CD4-positive, alpha-beta memory T cell (primary cell): ENCODE data around the gene GREM2. TPM values are rescaled to one million over a fixed set of nuclear protein-coding genes. Genes with fewer than 3 reads are reported as not detected.

Experiments used
- CTCF ChIA-PET: fragments of 350-600 bp; sonication (Branson Sonifier 250); formaldehyde crosslinking; loops from one replicate; lab custom pipeline; 2021; ENCODE audit warnings: inconsistent platforms; ENCODE audit not compliant: partially characterized antibody; lab: Charles Lee
- POLR2A ChIA-PET: fragments of 350-600 bp; sonication (Branson Sonifier 250); formaldehyde crosslinking; loops from one replicate; lab custom pipeline; 2021; ENCODE audit not compliant: partially characterized antibody; lab: Charles Lee
- DNase-seq, 5 donors: peaks; one replicate each; pipeline versions ENCODE4 v3.0.0 to v3.0.0-alpha.2; 2020 to 2022; ENCODE audit warnings: mixed read lengths in 1 of 5
- H3K27ac ChIP-seq: one replicate; pipeline ENCODE4 v1.7.0; 2013; ENCODE audit warnings: low read depth, low read length
- H3K27me3 ChIP-seq: 2 replicates; pipeline ENCODE4 v1.7.0; 2013; ENCODE audit warnings: mild to moderate bottlenecking, low read length, moderate library complexity; ENCODE audit not compliant: insufficient read depth
- H3K36me3 ChIP-seq: 2 replicates; pipeline ENCODE4 v1.7.0; 2013; ENCODE audit warnings: mild to moderate bottlenecking, low read length, moderate library complexity; ENCODE audit not compliant: insufficient read depth
- H3K4me1 ChIP-seq: 2 replicates; pipeline ENCODE4 v1.7.0; 2013; ENCODE audit warnings: mild to moderate bottlenecking, low read length, moderate library complexity; ENCODE audit not compliant: insufficient read depth
- H3K4me3 ChIP-seq, 2 donors: one replicate each; pipeline ENCODE4 v1.7.0; 2013; ENCODE audit warnings: low read length in 2 of 2, mild to moderate bottlenecking in 1 of 2
- H3K9me3 ChIP-seq, 2 donors: one replicate each; pipeline ENCODE4 v1.7.0; 2013; ENCODE audit warnings: low read length in 2 of 2, control low read depth in 1 of 2; ENCODE audit not compliant: control insufficient read depth in 1 of 2
- H3K27ac Mint-ChIP-seq, 7 donors: one replicate each; pipeline ENCODE4 v1.8.0; 2020 to 2021; ENCODE audit warnings: mixed read lengths in 7 of 7, mild to moderate bottlenecking in 6 of 7, inconsistent platforms in 3 of 7, moderate library complexity in 3 of 7
- H3K27me3 Mint-ChIP-seq, 2 donors: one replicate each; pipeline ENCODE4 v1.8.0; 2020 to 2021; ENCODE audit warnings: mixed read lengths in 2 of 2
- H3K36me3 Mint-ChIP-seq, 2 donors: one replicate each; pipeline ENCODE4 v1.8.0; 2020 to 2021; ENCODE audit warnings: mixed read lengths in 2 of 2, inconsistent platforms in 1 of 2, mild to moderate bottlenecking in 1 of 2
- H3K4me1 Mint-ChIP-seq, 4 donors: one replicate each; pipeline ENCODE4 v1.8.0; 2020 to 2021; ENCODE audit warnings: mixed read lengths in 4 of 4, mild to moderate bottlenecking in 1 of 4
- H3K4me3 Mint-ChIP-seq, 8 donors: one replicate each; pipeline ENCODE4 v1.8.0; 2020 to 2021; ENCODE audit warnings: mixed read lengths in 8 of 8, mild to moderate bottlenecking in 7 of 8, moderate library complexity in 6 of 8, inconsistent platforms in 3 of 8
- H3K9me3 Mint-ChIP-seq, 8 donors: one replicate each; pipeline ENCODE4 v1.8.0; 2020 to 2021; ENCODE audit warnings: mixed read lengths in 8 of 8, mild to moderate bottlenecking in 5 of 8, inconsistent platforms in 3 of 8, moderate library complexity in 1 of 8
- intact Hi-C: fragments of 100-400 bp; cut with micrococcal nuclease; formaldehyde crosslinking; loops from one replicate; pipeline ENCODE4 v1.15.1; 2023
- polyA plus RNA-seq, 2 donors: library from polyadenylated mRNA; unstranded; fragments of 300-500 nt; fragmentation: Illumina TruSeq; gene quantifications; one replicate each; pipeline ENCODE4 v1.2.3, GENCODE V29; 2021
- total RNA-seq, 2 experiments: library from RNA; stranded (reverse); gene quantifications; one replicate each; pipeline ENCODE4 v1.2.3, GENCODE V29; 2021

GREM2 gene
- total and polyA plus RNA-seq, 4 experiments from 2014 or later: 1.6 to 2.5 (median 1.9) TPM

- CTCF ChIA-PET: no interaction called here
- no peak for DNase-seq
- Histone ChIP-seq H3K4me3 (no peak overlapping the region), H3K27me3 (no peaks in the 10 kb centered on the region), H3K4me1 (no peaks in the 10 kb centered on the region), H3K36me3 (no peaks in the 10 kb centered on the region), H3K27ac (no peak overlapping the region), H3K9me3 (no peaks in the 10 kb centered on the region)
- Mint-ChIP-seq H3K4me3 (no peak overlapping the region), H3K4me1 (peaks cover 0 to 11% (median 5%) of the 10 kb centered on the region in 4 donors), H3K27me3 (peaks cover 0 to 1% of the 10 kb centered on the region in 2 donors), H3K27ac (peak overlapping the region in 2 of 7 donors; percentile 25 to 56), H3K9me3 (peaks cover 0 to 6% (median 0%) of the 10 kb centered on the region in 8 donors), H3K36me3 (no peaks in the 10 kb centered on the region)
- intact Hi-C loops: no loop called here
- POLR2A ChIA-PET: no interaction called here
Measured at GRCh38 chr1:240649733-240650721, 38.1 kb upstream of the GREM2 start.

DNA sequence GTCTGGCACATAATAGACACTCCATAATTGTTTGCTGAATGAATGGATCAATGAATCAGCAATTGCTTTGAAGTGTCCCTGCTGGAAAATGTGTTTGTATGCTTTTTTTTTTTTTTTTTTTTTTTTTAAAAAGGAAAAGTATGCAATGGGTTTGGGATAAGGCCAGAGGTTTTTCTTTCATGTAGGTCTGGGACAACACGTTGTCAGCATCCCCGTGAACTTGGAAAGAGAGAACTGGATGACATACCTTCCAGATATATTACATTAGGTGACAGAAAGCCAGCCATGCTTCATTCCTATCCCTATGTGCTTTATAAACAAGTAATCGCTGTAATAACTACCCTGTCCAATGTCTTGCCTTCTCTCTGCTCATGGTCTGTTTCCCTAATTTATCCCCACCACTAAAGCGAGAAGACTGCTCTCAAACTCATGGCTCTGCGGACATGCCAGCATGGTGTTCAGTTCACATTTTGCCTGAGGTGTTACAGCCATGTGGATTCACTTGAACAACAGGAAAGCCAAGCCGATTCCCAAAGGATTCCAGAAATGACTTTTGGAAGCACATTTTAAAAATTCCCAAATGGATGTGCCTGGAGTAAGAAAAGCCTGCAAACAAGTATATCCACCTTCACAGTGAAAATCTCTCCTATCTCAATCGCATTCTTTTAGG is 34.8 kb upstream of the GREM2 start:
- H3K36me3 ChIP-seq: no peaks in the 10 kb centered on the region
- Mint-ChIP-seq H3K27ac (no peak overlapping the region), H3K36me3 (no peaks in the 10 kb centered on the region), H3K4me3 (no peak overlapping the region), H3K27me3 (peaks cover 0 to 1% of the 10 kb centered on the region in 2 donors), H3K4me1 (no peaks in the 10 kb centered on the region), H3K9me3 (peaks cover 0 to 2% (median 0%) of the 10 kb centered on the region in 8 donors)
- H3K27me3 ChIP-seq: no peaks in the 10 kb centered on the region
- ChIA-PET POLR2A (no interaction called here), CTCF (no interaction called here)
- H3K4me1 ChIP-seq: no peaks in the 10 kb centered on the region
- no peaks in the 10 kb centered on the region for H3K9me3 ChIP-seq
- intact Hi-C loops: no loop called here
- DNase-seq: no peak
- no peak overlapping the region for H3K27ac ChIP-seq
- H3K4me3 ChIP-seq: no peak overlapping the region

GRCh38 chr1:240644732-240645131 is 32.8 kb upstream of the GREM2 start:
- CTCF ChIA-PET: no interaction called here
- Mint-ChIP-seq H3K27ac (no peak overlapping the region), H3K4me1 (no peaks in the 10 kb centered on the region), H3K36me3 (no peaks in the 10 kb centered on the region), H3K4me3 (no peak overlapping the region), H3K27me3 (peaks cover 0 to 1% of the 10 kb centered on the region in 2 donors), H3K9me3 (peaks cover 0 to 2% (median 0%) of the 10 kb centered on the region in 8 donors)
- Histone ChIP-seq H3K4me3 (no peak overlapping the region), H3K4me1 (no peaks in the 10 kb centered on the region), H3K36me3 (no peaks in the 10 kb centered on the region), H3K27me3 (no peaks in the 10 kb centered on the region), H3K9me3 (no peaks in the 10 kb centered on the region), H3K27ac (no peak overlapping the region)
- DNase-seq: no peak
- POLR2A ChIA-PET: no interaction called here
- intact Hi-C loops: no loop called here

DNA sequence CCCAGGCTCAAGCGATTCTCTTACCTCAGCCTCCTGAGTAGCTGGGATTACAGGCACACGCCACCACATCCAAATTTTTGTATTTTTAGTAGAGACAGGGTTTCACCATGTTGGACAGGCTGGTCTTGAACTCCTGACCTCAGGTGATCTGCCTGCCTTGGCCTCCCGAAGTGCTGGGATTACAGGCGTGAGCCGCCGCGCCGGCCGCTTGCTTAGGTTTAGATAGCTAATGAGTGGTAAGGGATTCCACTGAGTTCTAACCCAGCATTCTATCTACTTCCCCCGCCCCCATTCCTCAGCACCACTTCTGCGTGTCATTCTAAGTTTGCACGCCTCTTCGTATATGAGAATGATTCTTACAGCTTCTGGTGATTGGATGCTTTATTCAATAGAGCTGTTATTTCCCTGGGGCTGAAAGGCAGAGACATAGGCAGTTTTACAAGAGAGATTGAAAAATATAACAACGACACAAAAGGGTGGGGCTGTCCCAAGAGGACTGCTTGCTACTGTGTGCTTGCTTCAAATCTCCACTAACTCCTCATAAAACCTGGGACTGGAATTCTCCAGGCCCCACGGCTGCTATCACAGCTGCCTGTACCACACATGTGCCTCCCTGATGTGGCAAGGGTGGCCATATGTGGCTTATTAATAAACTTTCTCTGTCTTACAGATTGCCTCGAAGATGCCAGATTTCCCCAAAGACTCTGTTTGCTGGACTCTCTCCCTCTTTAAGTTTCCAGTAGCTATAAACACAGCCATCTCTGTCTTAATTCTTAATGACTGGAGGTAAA is 23.7 kb upstream of the GREM2 start:
- Histone ChIP-seq H3K27me3 (no peaks in the 10 kb centered on the region), H3K4me3 (no peak overlapping the region), H3K36me3 (no peaks in the 10 kb centered on the region), H3K4me1 (no peaks in the 10 kb centered on the region), H3K9me3 (no peaks in the 10 kb centered on the region), H3K27ac (no peak overlapping the region)
- H3K9me3 Mint-ChIP-seq: peaks cover 0 to 14% (median 0%) of the 10 kb centered on the region in 8 donors
- no peaks in the 10 kb centered on the region for H3K4me1 Mint-ChIP-seq
- no peak overlapping the region for H3K27ac Mint-ChIP-seq
- no peak overlapping the region for H3K4me3 Mint-ChIP-seq
- no peaks in the 10 kb centered on the region for H3K36me3 Mint-ChIP-seq
- peaks cover 0 to 1% of the 10 kb centered on the region in 2 donors for H3K27me3 Mint-ChIP-seq
- ChIA-PET POLR2A (no interaction called here), CTCF (no interaction called here)
- intact Hi-C loops: no loop called here
- DNase-seq: no peak

DNA sequence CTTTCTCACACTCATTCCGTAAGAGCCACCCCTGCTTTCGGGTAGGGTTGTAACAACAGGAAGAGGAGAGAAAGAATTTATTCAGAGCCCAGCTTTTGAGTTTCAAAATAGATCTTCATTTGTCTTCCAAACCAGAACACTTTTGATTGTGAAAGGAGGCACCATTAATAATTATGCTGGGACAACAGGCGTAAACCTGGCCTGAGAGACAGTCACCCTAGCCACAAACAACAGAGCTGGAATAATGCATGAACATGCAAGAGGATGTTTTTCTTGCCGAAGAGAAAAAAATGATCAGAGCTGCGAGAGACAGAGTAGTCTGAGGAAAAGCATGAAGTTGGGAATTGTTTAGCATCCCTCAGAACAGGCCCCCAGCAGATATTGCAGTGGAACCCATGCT is 18.5 kb upstream of the GREM2 start:
- POLR2A ChIA-PET: no interaction called here

DNA sequence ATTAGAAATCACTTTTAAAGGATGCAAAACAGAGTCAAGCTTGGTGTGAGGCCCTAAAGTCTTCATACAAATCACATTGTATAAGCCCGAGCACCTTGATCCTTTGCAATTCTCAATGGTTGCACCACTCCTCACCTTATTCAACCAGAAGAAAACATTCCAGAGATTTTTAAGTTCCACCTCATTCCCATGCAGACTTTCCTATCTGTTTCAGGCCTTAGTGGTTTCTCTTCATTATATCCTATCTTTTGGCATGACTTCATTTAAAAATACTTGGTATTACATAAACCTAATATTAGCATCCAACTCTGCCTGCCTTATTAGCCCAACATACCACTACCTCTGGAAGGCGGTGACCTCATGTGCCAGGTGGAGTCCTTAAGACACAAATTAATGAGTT is 9.3 kb upstream of the GREM2 start:
- no peaks in the 10 kb centered on the region for H3K4me1 ChIP-seq
- Mint-ChIP-seq H3K9me3 (peaks cover 0 to 3% (median 0%) of the 10 kb centered on the region in 8 donors), H3K36me3 (no peaks in the 10 kb centered on the region), H3K4me1 (peaks cover 0 to 7% (median 2%) of the 10 kb centered on the region in 4 donors), H3K4me3 (no peak overlapping the region), H3K27ac (no peak overlapping the region), H3K27me3 (no peaks in the 10 kb centered on the region)
- ChIA-PET POLR2A (no interaction called here), CTCF (no interaction called here)
- H3K36me3 ChIP-seq: no peaks in the 10 kb centered on the region
- H3K4me3 ChIP-seq: no peak overlapping the region
- H3K27ac ChIP-seq: no peak overlapping the region
- intact Hi-C loops: no loop called here
- no peaks in the 10 kb centered on the region for H3K27me3 ChIP-seq
- no peaks in the 10 kb centered on the region for H3K9me3 ChIP-seq
- DNase-seq: no peak

More for the DNA sequence above, 18.5 kb upstream of the GREM2 start:
- no peaks in the 10 kb centered on the region for H3K9me3 ChIP-seq
- no peak overlapping the region for H3K4me3 ChIP-seq
- no peak overlapping the region for H3K4me3 Mint-ChIP-seq
- H3K36me3 Mint-ChIP-seq: no peaks in the 10 kb centered on the region
- no peaks in the 10 kb centered on the region for H3K36me3 ChIP-seq
- no peak overlapping the region for H3K27ac ChIP-seq
- DNase-seq: no peak
- intact Hi-C loops: no loop called here
- H3K4me1 ChIP-seq: no peaks in the 10 kb centered on the region
- no peaks in the 10 kb centered on the region for H3K4me1 Mint-ChIP-seq
- CTCF ChIA-PET: no interaction called here
- H3K9me3 Mint-ChIP-seq: peaks cover 0 to 2% (median 0%) of the 10 kb centered on the region in 8 donors
- no peaks in the 10 kb centered on the region for H3K27me3 ChIP-seq
- no peak overlapping the region for H3K27ac Mint-ChIP-seq
- H3K27me3 Mint-ChIP-seq: no peaks in the 10 kb centered on the region
